IMR-90 (cell line): ENCODE measurements around the gene P2RY14. TPM values are rescaled to one million over a fixed set of nuclear protein-coding genes. Genes with fewer than 3 reads are reported as not detected.

ENCODE experiments used
- ATAC-seq: fragments of 200-7000 bp; cut with Tn5 transposase; 2 replicates; pipeline ENCODE4 v1.9.1; 2020; ENCODE audit warnings: low read depth, mild to moderate bottlenecking, moderate library complexity
- BruUV-seq: library from RNA; stranded (reverse); fragments of 400-500 nt; replicated peaks from 2 replicates; lab custom pipeline; 2021; lab: Mats Ljungman, UMichigan
- CTCF ChIA-PET: fragments of 300-600 bp; formaldehyde crosslinking; extraction: SDS; loops from one replicate; lab custom pipeline; 2021; ENCODE audit warnings: antibody characterized with exemption; lab: Yijun Ruan, JAX
- POLR2A ChIA-PET: fragments of 300-600 bp; sonication (Branson Sonifier 250); formaldehyde crosslinking; loops from one replicate; lab custom pipeline; 2022; ENCODE audit warnings: antibody characterized with exemption; ENCODE audit not compliant: unreplicated experiment; lab: Charles Lee
- DNase-seq: peaks from one replicate; pipeline ENCODE4 v3.0.0; 2013
- H2AFZ ChIP-seq: replicated peaks from 2 replicates; pipeline ENCODE3; 2013; ENCODE audit warnings: low read length, mild to moderate bottlenecking; ENCODE audit not compliant: poor library complexity
- H2AK5ac ChIP-seq: 2 replicates; pipeline ENCODE4 v1.6.1; 2013; ENCODE audit warnings: low read depth, low read length, inconsistent platforms
- H2AK9ac ChIP-seq: replicated peaks from 2 replicates; pipeline ENCODE3; 2013; ENCODE audit warnings: mild to moderate bottlenecking, low read depth, low read length, moderate library complexity; ENCODE audit not compliant: poor library complexity
- H2BK120ac ChIP-seq: 2 replicates; pipeline ENCODE4 v1.6.1; 2013; ENCODE audit warnings: low read depth, low read length, inconsistent platforms
- H2BK15ac ChIP-seq: 3 replicates; pipeline ENCODE4 v1.6.1; 2013; ENCODE audit warnings: low read depth, low read length, inconsistent platforms
- H2BK20ac ChIP-seq: 2 replicates; pipeline ENCODE4 v1.6.1; 2013; ENCODE audit warnings: low read depth, mild to moderate bottlenecking, inconsistent platforms, low read length, moderate library complexity
- H2BK5ac ChIP-seq: 2 replicates; pipeline ENCODE4 v1.6.1; 2013; ENCODE audit warnings: mild to moderate bottlenecking, low read depth, low read length, inconsistent platforms; ENCODE audit not compliant: poor library complexity, severe bottlenecking
- H3K14ac ChIP-seq: replicated peaks from 2 replicates; pipeline ENCODE4 v1.6.1; 2013; ENCODE audit warnings: low read depth, low read length, inconsistent platforms
- H3K18ac ChIP-seq: 2 replicates; pipeline ENCODE4 v1.6.1; 2013; ENCODE audit warnings: low read depth, low read length, control low read depth
- H3K23ac ChIP-seq: 2 replicates; pipeline ENCODE4 v1.6.1; 2013; ENCODE audit warnings: low read depth, low read length, inconsistent platforms
- H3K27ac ChIP-seq: 2 replicates; pipeline ENCODE4 v1.5.1; 2013; ENCODE audit warnings: mild to moderate bottlenecking, control low read depth, low read length; ENCODE audit not compliant: insufficient read depth
- H3K27me3 ChIP-seq: 2 replicates; pipeline ENCODE4 v1.6.1; 2013; ENCODE audit warnings: low read length; ENCODE audit not compliant: control insufficient read depth, insufficient read depth
- H3K36me3 ChIP-seq: 2 replicates; pipeline ENCODE4 v1.6.1; 2013; ENCODE audit warnings: low read length, mixed read lengths; ENCODE audit not compliant: control insufficient read depth, insufficient read depth
- H3K4ac ChIP-seq: 2 replicates; pipeline ENCODE4 v1.6.1; 2013; ENCODE audit warnings: low read depth, low read length, inconsistent platforms
- H3K4me1 ChIP-seq: 2 replicates; pipeline ENCODE4 v1.6.1; 2013; ENCODE audit warnings: low read length, mixed read lengths; ENCODE audit not compliant: control insufficient read depth, insufficient read depth
- H3K4me2 ChIP-seq: 2 replicates; pipeline ENCODE4 v1.6.1; 2013; ENCODE audit warnings: low read depth, mild to moderate bottlenecking, control low read depth, low read length, moderate library complexity
- H3K4me3 ChIP-seq: 2 replicates; pipeline ENCODE4 v1.5.1; 2013; ENCODE audit warnings: low read depth, mild to moderate bottlenecking, control low read depth, low read length, moderate library complexity; ENCODE audit not compliant: insufficient read depth
- H3K56ac ChIP-seq: 2 replicates; pipeline ENCODE4 v1.6.1; 2013; ENCODE audit warnings: low read length, inconsistent platforms; ENCODE audit not compliant: insufficient read depth; ENCODE audit errors: extremely low read depth
- H3K79me1 ChIP-seq, 2 experiments: 2 replicates each; pipeline ENCODE4 v1.6.1; 2013; ENCODE audit warnings: low read length in 2 of 2, inconsistent platforms in 1 of 2, low read depth in 1 of 2
- H3K9ac ChIP-seq: 2 replicates; pipeline ENCODE4 v1.6.1; 2013; ENCODE audit warnings: low read depth, low read length, control low read depth
- H3K9me1 ChIP-seq: 2 replicates; pipeline ENCODE4 v1.6.1; 2013; ENCODE audit warnings: low read length, inconsistent platforms; ENCODE audit not compliant: insufficient read depth
- H3K9me3 ChIP-seq: 2 replicates; pipeline ENCODE4 v1.6.1; 2013; ENCODE audit warnings: low read length; ENCODE audit not compliant: control insufficient read depth, insufficient read depth
- H4K20me1 ChIP-seq: 2 replicates; pipeline ENCODE4 v1.6.1; 2013; ENCODE audit warnings: low read length, inconsistent platforms; ENCODE audit not compliant: insufficient read depth
- H4K5ac ChIP-seq: 2 replicates; pipeline ENCODE4 v1.6.1; 2013; ENCODE audit warnings: mild to moderate bottlenecking, low read depth, low read length, control low read depth
- H4K8ac ChIP-seq, 2 experiments: 2 replicates each; pipeline ENCODE4 v1.6.1; 2013; ENCODE audit warnings: low read depth in 2 of 2, low read length in 2 of 2, control low read depth in 1 of 2, inconsistent platforms in 1 of 2
- H4K91ac ChIP-seq: 2 replicates; pipeline ENCODE4 v1.6.1; 2013; ENCODE audit warnings: low read depth, low read length, inconsistent platforms; ENCODE audit not compliant: insufficient read depth
- MXI1 ChIP-seq: IDR thresholded peaks from 2 replicates; pipeline ENCODE4 v1.6.1; 2012; ENCODE audit warnings: low read depth, mild to moderate bottlenecking, low read length, moderate library complexity, borderline replicate concordance
- POLR2A ChIP-seq: IDR thresholded peaks from 2 replicates; pipeline ENCODE4 v1.6.1; 2012; ENCODE audit warnings: mild to moderate bottlenecking, low read depth, low read length
- RAD21 ChIP-seq: IDR thresholded peaks from 2 replicates; pipeline ENCODE4 v1.6.1; 2012; ENCODE audit warnings: low read length, improper control_type of control experiment
- RCOR1 ChIP-seq: IDR thresholded peaks from 2 replicates; pipeline ENCODE4 v1.6.1; 2012; ENCODE audit warnings: mild to moderate bottlenecking, low read length, improper control_type of control experiment; ENCODE audit not compliant: insufficient replicate concordance
- WGBS, 2 experiments: methylation state at CpG; one replicate each; pipeline versions ENCODE4 v1.1.5 to v1.1.7; 2013; ENCODE audit warnings: missing lambda C conversion rate in 2 of 2; ENCODE audit not compliant: insufficient read length in 1 of 2; ENCODE audit errors: extremely low coverage in 2 of 2; 5-methylcytosine and 5-hydroxymethylcytosine counted together
- dilution Hi-C: fragments of 300-500 bp; cut with HindIII; formaldehyde crosslinking; loops from one replicate; pipeline ENCODE4 v1.14.3; 2018; ENCODE audit warnings: low sequenced_read_pairs; ENCODE audit not compliant: unreplicated experiment
- in situ Hi-C: fragments of 300-500 bp; cut with MboI; formaldehyde crosslinking; loops from 3 replicates; pipeline ENCODE4 v1.14.3; 2019; ENCODE audit warnings: low sequenced_read_pairs, inconsistent platforms, mixed read lengths
- intact Hi-C: fragments of 100-400 bp; cut with micrococcal nuclease; formaldehyde crosslinking; loops from 2 replicates; pipeline ENCODE4 v1.10.0; 2022
- polyA plus RNA-seq, 3 experiments: library from polyadenylated mRNA; depleted of rRNA; stranded (reverse); fragments of >200 nt; gene quantifications; 2 replicates each; pipeline ENCODE4 v1.2.3, GENCODE V29; 2012; ENCODE audit warnings: low replicate concordance in 1 of 3
- total RNA-seq: library from RNA; depleted of rRNA; stranded (reverse); fragments of >200 nt; gene quantifications from 2 replicates; pipeline ENCODE4 v1.2.3, GENCODE V29; 2012
- TF ChIP-seq, protein P1 (sequence below): conservative IDR thresholded peaks from 2 replicates; pipeline ENCODE4 v1.5.1; 2012; ENCODE audit warnings: mild to moderate bottlenecking, low read depth, low read length, improper control_type of control experiment
- TF ChIP-seq, protein P2 (sequence below): fragments of 150-350 bp; IDR thresholded peaks from 2 replicates; pipeline ENCODE4 v1.6.1; 2017; ENCODE audit warnings: mild to moderate bottlenecking, antibody characterized with exemption, low read length, low read depth

P2RY14 gene
- total and polyA plus RNA-seq, 2 of the 4 experiments (the other 2 are of a cell fraction): not detected

DNA sequence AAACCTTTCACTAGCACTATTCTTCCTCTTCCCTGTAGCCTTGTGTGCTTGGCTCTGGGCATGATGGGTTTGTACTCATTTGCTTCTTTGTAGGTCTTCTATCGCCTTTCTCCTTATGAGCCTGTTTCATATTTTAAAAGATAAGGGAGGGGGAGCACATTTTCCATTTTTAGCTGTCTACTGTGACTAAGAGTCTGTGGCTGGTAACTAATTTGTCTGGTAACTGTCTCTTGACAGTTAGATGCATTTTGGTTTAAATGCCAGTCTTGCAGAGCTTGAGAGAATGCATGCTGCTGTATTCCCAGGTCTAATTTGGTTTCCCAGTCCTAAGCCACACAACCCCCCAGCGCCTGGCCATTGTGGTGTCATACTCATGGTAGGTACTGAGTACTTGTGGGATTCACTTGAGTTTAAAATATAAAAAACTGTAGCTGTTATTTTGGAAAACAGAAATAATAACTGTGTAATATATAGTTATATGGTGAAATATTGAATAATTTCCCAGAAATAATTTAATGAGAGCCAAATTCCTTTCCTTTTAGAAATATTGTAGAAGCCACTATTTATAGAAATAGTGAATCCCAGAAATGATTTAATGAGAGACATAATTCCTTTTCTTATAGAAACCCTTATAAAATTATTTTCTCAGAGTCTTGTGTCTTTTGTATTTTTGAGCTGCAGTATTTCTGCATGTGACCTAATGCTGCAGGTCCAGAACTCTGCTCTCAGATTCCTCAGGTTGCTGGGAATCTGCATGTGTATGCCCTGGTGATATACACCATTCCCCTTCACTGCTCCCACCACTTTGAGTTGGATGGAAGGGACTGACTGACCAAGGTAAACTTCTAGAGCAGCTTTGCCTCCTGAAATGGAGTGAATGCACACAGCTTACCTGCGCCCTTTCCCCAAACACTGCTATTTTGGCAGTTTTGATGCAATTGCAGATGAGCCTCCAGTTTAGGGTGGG, 61.4 kb downstream of the P2RY14 start:
- no TSS peak for BruUV-seq
- H3K27ac ChIP-seq: no peak overlapping the region

More for the DNA sequence above, 61.4 kb downstream of the P2RY14 start:
- H3K4ac ChIP-seq: no peak overlapping the region
- H3K79me1 ChIP-seq: no peaks in the 10 kb centered on the region
- no peak for ATAC-seq
- no peak overlapping the region for H3K4me3 ChIP-seq
- dilution Hi-C loops (no loop called here), in situ Hi-C loops (no loop called here), intact Hi-C loops (no loop called here)
- H3K4me1 ChIP-seq: peaks cover 5% of the 10 kb centered on the region; the same call in 1 of the 2 replicates
- no peak overlapping the region; the same call in 1 of the 2 replicates for H3K4me2 ChIP-seq
- H2BK20ac ChIP-seq: no peak overlapping the region
- H3K27me3 ChIP-seq: no peaks in the 10 kb centered on the region
- H2AFZ ChIP-seq: no peak overlapping the region
- peak; percentile 37 for DNase-seq
- H3K56ac ChIP-seq: no peak overlapping the region
- no peak overlapping the region for H2AK9ac ChIP-seq
- H4K91ac ChIP-seq: peak overlapping the region; percentile 44; the same call in 1 of the 2 replicates
- H2AK5ac ChIP-seq: no peak overlapping the region
- no CpG with 5 or more reads among the region's 3 CpGs for WGBS, 2 experiments
- no peak overlapping the region for H2BK15ac ChIP-seq
- peak overlapping the region; percentile 24; the same call in 1 of the 2 replicates for H3K14ac ChIP-seq
- no peak overlapping the region for H3K9ac ChIP-seq
- H3K23ac ChIP-seq: no peak overlapping the region
- POLR2A ChIA-PET: no interaction called here
- H2BK120ac ChIP-seq: peak overlapping the region; percentile 50
- no peak overlapping the region for H2BK5ac ChIP-seq
- H3K18ac ChIP-seq: no peak overlapping the region
- H3K9me3 ChIP-seq: peaks cover 3% of the 10 kb centered on the region
- no peaks in the 10 kb centered on the region for H3K36me3 ChIP-seq
- H4K8ac ChIP-seq: 0 out of 4 replicates have a peak overlapping the region, but pooled peaks have one; percentile 10 to 14
- CTCF ChIA-PET: interaction anchor here (1.0 to 1.9 kb wide), 2 partner anchors 9 to 11 kb away, joined by 3 to 6 read pairs; no protein-coding TSS in a partner anchor
- no peaks in the 10 kb centered on the region for H4K20me1 ChIP-seq
- TF ChIP-seq, protein P1, sequence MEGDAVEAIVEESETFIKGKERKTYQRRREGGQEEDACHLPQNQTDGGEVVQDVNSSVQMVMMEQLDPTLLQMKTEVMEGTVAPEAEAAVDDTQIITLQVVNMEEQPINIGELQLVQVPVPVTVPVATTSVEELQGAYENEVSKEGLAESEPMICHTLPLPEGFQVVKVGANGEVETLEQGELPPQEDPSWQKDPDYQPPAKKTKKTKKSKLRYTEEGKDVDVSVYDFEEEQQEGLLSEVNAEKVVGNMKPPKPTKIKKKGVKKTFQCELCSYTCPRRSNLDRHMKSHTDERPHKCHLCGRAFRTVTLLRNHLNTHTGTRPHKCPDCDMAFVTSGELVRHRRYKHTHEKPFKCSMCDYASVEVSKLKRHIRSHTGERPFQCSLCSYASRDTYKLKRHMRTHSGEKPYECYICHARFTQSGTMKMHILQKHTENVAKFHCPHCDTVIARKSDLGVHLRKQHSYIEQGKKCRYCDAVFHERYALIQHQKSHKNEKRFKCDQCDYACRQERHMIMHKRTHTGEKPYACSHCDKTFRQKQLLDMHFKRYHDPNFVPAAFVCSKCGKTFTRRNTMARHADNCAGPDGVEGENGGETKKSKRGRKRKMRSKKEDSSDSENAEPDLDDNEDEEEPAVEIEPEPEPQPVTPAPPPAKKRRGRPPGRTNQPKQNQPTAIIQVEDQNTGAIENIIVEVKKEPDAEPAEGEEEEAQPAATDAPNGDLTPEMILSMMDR: no peak
- TF ChIP-seq, protein P2, sequence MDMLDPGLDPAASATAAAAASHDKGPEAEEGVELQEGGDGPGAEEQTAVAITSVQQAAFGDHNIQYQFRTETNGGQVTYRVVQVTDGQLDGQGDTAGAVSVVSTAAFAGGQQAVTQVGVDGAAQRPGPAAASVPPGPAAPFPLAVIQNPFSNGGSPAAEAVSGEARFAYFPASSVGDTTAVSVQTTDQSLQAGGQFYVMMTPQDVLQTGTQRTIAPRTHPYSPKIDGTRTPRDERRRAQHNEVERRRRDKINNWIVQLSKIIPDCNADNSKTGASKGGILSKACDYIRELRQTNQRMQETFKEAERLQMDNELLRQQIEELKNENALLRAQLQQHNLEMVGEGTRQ: no peak
- TF ChIP-seq RCOR1 (no peak), MXI1 (no peak), POLR2A (no peak), RAD21 (no peak)
- peaks cover 6% of the 10 kb centered on the region; the same call in 1 of the 2 replicates for H3K9me1 ChIP-seq
- no peak overlapping the region for H4K5ac ChIP-seq
